Epithelial cell of proximal tubule (primary cell): ENCODE data around the gene SPOCK1. TPM values are rescaled to one million over a fixed set of nuclear protein-coding genes. Genes with fewer than 3 reads are reported as not detected.

Experiments used
- DNase-seq: peaks from one replicate; pipeline ENCODE4 v3.0.0-alpha.2; 2011; ENCODE audit warnings: low read depth
- H3K4me3 ChIP-seq: 2 replicates; pipeline ENCODE4 v1.5.1; 2011; ENCODE audit warnings: low read depth, mild to moderate bottlenecking, low read length
- CTCF ChIP-seq: conservative IDR thresholded peaks from 2 replicates; pipeline ENCODE4 v1.5.1; 2012; ENCODE audit warnings: low read depth, mild to moderate bottlenecking, low read length
- total RNA-seq: library from RNA; depleted of rRNA; stranded (reverse); fragments of >200 nt; gene quantifications from 2 replicates; pipeline ENCODE4 v1.2.3, GENCODE V29; 2015

The SPOCK1 gene
- total RNA-seq, 1 donor from 2014 or later, result 31.4 TPM

DNA sequence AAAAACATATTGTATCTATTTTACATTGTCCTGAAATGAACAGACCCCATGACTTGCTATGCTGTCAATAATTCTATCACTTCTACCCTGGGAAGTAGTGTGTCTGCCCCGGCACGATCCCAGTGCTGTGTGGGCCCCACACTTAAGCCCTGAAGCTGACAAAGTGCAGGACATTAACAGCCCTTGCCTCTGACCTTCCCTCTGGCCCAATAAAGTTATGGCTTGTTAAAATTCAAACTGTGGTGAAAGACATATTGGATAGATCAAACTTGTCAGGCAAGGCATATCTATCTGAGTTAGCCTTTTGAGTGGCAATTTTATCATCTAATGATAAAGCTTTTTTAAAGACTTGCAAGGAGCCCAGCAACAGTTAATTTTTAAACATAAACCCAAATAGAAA, 229.2 kb downstream of the SPOCK1 start:
- TF ChIP-seq CTCF, result no peak
- no peak overlapping the region for H3K4me3 ChIP-seq
- no peak for DNase-seq

DNA sequence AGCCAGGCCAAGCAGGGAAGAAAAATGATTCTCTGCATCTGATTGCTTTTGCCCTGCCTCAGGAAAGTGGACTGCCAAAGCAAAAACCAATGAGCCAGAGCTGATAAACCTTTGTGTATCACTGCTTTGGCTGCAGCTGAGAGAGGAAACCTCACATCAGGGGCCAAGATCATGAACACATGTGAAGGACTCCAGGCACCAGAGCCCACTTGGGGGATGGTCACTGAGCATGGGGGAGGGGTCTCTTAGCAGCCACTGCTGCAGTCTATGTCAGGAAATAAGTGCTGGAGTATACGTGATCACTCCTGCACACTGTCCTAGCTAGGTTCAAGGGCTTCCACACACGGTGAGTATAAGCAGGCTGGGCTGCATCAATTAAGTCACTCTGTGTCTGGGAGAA, 229.9 kb downstream of the SPOCK1 start:
- H3K4me3 ChIP-seq, result no peak overlapping the region
- no peak for TF ChIP-seq CTCF
- DNase-seq, result no peak

GRCh38 chr5:137268646-137269045, 230.5 kb downstream of the SPOCK1 start:
- no peak for TF ChIP-seq CTCF
- H3K4me3 ChIP-seq, result no peak overlapping the region
- no peak for DNase-seq

- H3K4me3 ChIP-seq, result no peak overlapping the region
- TF ChIP-seq CTCF, result no peak
These were observed 232.9 kb downstream of the SPOCK1 start for GRCh38 chr5:137266186-137266585.

DNA sequence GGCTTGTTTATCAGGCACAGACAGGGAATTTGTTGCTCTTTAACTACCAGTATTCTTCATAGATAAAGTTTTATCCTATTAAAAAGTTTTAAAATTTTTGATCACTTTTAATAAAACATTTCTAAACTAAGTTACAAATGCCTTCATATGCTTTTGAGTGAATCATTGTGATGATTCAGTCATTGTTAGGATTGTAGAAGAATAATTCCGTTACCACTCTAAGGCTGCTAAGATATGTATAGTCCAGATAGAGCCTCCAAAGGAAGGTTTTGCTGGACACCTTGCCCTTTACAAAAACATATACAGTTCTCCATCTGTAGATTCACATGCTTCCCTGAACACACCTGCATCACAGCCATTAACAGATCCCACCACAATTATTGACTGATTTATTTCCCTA, 233.7 kb downstream of the SPOCK1 start:
- DNase-seq, result no peak
- no peak for TF ChIP-seq CTCF
- H3K4me3 ChIP-seq, result no peak overlapping the region

More at GRCh38 chr5:137266186-137266585, 232.9 kb downstream of the SPOCK1 start:
- no peak for DNase-seq

DNA sequence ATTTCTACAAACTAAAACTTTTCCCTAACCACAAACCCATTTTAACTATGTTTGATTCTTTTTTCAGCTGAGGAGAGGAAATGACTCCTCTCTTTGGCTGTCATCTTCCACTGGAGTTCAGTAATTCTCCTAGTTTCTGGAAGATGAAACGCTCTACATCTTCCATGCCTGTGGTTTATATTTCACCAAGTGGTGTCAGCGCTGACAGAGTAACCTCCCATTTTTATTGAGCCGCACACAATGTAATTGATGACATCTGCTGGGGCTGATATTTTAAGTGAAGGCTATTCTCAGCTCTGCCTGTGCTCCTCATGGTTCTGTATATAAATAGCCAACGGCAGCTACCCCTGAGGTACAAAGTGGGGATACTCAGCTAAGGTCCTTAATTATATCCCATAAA, 234.6 kb downstream of the SPOCK1 start:
- H3K4me3 ChIP-seq, result no peak overlapping the region
- TF ChIP-seq CTCF, result no peak
- no peak for DNase-seq

- H3K4me3 ChIP-seq, result no peak overlapping the region
- TF ChIP-seq CTCF, result no peak
- no peak for DNase-seq
These were observed 235.1 kb downstream of the SPOCK1 start for GRCh38 chr5:137264041-137264440.
